Stimulated activated CD8-positive, alpha-beta memory T cell treated with anti-CD3 and anti-CD28 coated beads, Interleukin-7, amount 100 ng/mL, for 4 hours (primary cell): ENCODE data around the gene SUPT3H.

Source experiments
- DNase-seq, 2 donors: peaks; one replicate each; pipeline ENCODE4 v3.0.0-alpha.2; 2020; ENCODE audit warnings: low read depth in 2 of 2

SUPT3H gene

DNA sequence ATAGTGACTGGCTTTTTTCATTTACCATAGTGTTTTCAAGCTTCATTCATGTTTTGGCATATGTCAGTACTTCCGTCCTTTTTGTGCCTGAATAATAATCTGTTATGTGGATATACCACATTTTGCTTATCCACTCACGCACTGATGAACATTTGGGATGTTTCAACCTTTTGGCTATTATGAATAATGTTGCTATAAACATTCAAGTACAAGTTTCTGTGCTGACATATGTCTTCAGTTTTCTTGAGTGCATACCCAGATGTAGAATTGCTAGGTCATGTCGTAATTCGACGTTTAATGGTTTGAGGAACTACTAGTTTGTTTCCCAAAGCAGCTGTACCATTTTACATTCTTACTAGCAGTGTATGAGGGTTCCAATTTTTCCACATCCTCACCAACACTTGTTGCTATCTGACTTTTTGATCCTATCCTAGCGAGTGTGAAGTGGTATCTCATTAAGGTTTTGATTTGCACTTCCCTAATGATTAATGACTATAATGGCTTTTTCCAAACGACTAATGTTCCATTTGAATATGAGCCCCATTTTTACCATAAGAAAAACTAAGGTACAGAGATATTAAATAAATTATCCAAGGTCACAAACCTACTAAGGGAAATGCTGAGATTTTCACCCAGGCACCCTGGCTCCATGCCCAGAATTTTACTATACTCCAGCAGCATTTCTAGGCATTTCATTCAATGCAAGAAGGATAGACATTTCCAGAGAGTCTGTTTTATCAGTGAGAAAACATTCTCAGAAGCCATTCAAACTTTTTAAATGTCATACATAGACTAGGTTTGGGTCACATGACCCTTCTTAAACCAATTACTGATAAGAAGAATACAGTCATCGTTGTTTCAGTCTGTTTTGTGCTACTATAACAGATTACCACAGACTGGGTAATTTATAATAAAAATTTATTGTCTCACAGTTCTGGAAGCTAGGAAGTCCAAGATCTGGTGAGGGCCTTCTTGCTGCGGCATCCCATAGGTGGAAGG is 120.7 kb downstream of the SUPT3H start:
- no peak for DNase-seq

DNA sequence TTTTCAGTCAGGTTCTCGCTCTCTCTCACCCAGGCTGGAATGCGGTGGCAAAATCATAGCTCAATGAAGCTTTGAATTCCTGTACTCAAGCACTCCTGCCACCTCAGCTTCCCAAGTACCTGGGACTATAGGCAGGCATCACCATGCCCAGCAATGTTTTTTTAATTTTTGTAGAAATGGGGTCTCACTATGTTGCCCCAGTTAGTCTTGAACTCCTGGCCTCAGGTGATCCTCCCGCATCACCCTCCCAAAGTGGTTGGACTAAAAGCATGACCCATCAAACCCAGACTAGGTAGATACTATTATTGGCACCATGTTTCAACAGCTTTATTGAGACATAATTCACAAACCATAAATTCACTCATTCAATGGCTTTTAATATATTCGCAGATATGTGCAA is 122.3 kb downstream of the SUPT3H start:
- no peak for DNase-seq

GRCh38 chr6:45254253-45254652 is 123.5 kb downstream of the SUPT3H start:
- DNase-seq = no peak

- DNase-seq = no peak
Observed at GRCh38 chr6:45253453-45253852, 124.3 kb downstream of the SUPT3H start.

GRCh38 chr6:45231660-45232059 is 146.1 kb downstream of the SUPT3H start:
- DNase-seq = no peak

GRCh38 chr6:45229416-45229815 is 148.3 kb downstream of the SUPT3H start:
- DNase-seq = no peak

GRCh38 chr6:45226081-45226480 is 151.7 kb downstream of the SUPT3H start:
- DNase-seq = no peak

DNA sequence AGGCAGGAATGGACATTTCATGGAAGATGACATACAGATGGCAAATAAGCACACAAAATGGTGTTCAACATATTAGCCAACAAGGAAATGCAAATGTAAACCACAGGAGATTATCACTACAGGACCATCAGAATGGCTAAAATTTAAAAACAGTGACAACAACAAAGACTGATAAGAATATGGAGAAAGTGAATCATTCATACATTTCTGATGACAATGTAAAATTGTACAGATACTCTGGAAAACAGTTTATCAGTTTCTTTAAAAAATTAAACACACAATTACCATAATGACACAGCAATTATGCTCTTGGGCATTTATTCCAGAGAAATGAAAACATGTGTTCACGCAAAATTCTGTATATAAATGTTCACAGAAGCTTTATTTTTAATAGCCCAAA is 155.4 kb downstream of the SUPT3H start:
- no peak for DNase-seq

DNA sequence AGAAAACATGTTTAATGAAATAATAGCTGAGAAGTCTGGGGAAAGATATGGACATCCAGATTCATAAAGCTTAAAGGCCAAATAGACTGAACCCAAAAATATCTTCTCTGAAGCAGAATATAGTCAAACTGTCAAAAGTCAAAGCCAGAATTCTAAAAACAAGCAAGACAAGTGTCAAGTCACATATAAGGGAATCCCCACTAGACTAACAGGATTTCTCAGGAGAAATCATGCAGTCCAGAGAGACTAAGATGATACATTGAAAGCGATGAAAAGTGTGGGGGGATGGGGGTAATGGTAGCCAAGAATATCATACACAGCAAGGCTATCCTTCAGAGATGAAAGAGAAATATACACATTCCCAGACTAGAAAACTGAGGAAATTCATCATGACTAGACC is 162.0 kb downstream of the SUPT3H start:
- no peak for DNase-seq

DNA sequence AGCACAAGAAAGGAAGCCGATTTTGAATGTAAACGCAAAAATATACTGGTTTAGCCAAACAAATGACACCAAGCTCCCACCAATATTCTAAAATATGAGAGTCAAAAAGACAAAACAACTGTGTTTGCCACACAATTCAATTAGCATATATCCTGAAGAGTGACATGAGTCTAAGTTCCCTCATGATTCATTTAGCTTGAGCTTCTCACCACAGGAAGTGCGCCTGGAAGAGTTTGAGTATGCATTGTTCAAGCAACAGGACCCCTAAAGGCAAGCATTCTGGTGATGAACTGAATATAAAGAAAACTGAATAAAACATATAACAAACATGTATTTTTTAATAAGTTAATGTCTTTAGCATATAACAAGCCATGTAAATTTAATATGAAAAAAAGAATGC is 164.8 kb downstream of the SUPT3H start:
- DNase-seq = no peak

DNA sequence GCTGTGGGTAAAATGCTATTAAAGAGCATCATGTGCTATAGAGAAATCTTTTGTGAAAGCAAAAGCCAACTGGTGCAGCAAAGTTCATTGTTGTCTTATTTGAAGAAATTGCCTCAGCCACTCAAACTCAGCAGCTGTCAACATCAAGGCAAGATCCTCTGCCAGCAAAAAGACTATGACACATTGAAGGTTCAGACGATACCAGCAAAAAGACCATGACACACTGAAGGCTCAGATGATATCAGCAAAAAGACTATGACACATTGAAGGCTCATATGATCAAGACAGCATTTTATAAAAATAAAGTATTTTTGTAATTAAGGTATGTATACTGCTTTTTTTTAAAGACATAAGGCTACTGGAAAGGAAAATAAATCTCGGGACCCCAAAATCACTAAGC is 168.0 kb downstream of the SUPT3H start:
- no peak for DNase-seq

DNA sequence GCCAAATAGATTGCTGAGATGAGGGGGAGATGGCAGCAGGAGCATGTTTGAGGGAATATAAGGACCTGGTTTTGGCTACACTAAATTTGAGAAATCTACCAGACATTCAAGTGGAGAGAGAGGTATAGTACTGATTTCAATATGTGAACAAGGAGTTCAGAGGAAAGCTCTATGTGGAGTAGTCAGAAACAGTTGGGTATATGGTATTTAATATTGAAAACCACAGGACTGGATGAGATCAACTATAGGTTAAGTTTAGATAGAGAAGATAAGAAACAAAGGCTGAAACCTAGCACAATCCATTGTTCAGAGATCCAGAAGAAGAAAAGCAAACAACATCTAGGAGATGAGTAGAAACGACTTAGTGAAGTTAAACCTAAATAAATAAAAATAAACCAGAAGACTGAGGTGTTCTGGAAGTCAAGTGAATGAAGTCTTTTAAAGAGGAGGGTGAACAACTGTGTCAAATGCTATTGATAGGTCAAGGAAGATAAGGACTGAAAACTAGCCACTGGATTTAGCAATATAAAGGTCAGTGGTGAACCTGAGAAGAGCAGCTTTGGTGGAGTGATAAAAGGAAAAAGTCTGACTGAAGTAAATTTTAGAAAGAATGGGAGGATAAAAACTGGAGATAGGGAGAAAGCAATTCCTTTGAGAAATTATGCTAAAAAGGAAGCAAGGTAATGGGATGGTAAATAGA is 170.8 kb downstream of the SUPT3H start:
- no peak for DNase-seq

- no peak for DNase-seq
Observed at GRCh38 chr6:45201484-45201883, 176.2 kb downstream of the SUPT3H start.

- DNase-seq = no peak
Observed at GRCh38 chr6:45200510-45200909, 177.2 kb downstream of the SUPT3H start.

- no peak for DNase-seq
Observed at GRCh38 chr6:45199554-45199953, 178.2 kb downstream of the SUPT3H start.

GRCh38 chr6:45196121-45196520 is 181.6 kb downstream of the SUPT3H start:
- DNase-seq = no peak

- DNase-seq = no peak
Observed at GRCh38 chr6:45195137-45195536, 182.6 kb downstream of the SUPT3H start.

DNA sequence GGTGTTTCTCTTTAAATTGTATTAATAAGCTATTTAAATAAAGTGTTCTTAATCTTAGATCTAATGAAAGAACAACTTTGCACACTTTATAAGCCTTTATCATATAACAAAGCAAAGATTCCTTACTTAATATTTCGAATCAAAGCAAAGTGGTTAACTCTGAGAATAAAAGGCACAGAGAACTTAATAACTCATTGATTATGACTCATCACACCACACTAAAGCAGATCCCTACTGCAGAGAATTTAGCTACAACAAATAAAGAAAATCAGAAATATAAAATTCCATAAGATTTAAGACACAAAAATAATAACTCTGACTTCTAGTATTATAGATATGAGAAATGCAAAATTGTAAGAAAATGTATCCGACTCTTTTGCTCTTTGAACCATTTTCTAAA is 185.2 kb downstream of the SUPT3H start:
- DNase-seq = no peak

GRCh38 chr6:45191414-45191813 is 186.3 kb downstream of the SUPT3H start:
- DNase-seq = no peak

GRCh38 chr6:45187836-45188235 is 189.9 kb downstream of the SUPT3H start:
- DNase-seq = peak in 1 of 2 donors; percentile 22

DNA sequence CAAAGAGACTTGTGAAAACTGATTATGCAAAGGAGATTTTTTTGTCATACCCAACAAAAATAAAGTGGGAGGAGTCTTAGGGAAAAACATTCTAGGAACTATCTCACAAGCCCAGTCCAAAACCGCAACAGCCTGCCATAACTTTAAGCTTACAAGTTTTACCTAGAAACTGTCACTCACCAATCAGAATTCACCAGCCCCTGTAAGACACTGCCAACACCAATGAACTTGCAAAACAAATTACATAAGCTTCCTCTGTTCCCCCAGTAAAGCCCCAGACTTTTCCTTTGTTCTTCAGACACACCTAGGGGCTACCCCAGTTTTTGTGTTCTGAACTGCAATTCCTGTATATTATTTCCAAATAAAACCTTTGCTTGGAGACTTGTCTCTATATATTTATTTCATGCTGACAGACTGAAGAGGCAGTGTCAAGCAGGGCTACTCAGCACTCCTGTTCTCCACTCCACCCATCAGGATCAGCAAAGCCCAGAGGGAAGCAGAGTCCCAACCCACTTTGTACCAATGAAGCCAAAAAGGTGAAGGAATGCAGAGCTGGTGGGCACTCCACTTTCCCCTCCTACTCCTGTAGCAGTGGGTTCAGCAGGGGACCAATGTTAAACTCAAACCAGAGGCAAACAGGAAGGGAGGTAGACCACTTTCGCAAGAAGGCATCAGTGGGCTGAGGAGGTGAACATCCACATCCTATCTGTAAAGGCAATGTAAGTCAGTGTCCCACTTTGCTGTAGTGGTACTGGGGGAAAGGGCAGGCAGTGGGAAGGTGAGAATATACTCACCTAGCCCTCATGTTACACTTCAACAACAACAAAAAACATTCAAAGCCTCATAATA is 192.1 kb downstream of the SUPT3H start:
- no peak for DNase-seq

GRCh38 chr6:45184937-45185336 is 192.8 kb downstream of the SUPT3H start:
- no peak for DNase-seq
